Stimulated activated CD4-positive, alpha-beta T cell treated with anti-CD3 and anti-CD28 coated beads, Interleukin-1b, Interleukin-23, amount 100 ng/mL, for 1 hour (primary cell): ENCODE data around the gene SRCIN1.

ENCODE experiments used
- DNase-seq, 2 donors: peaks; one replicate each; pipeline ENCODE4 v3.0.0-alpha.2; 2020; ENCODE audit warnings: low read depth in 2 of 2

The SRCIN1 gene

DNA sequence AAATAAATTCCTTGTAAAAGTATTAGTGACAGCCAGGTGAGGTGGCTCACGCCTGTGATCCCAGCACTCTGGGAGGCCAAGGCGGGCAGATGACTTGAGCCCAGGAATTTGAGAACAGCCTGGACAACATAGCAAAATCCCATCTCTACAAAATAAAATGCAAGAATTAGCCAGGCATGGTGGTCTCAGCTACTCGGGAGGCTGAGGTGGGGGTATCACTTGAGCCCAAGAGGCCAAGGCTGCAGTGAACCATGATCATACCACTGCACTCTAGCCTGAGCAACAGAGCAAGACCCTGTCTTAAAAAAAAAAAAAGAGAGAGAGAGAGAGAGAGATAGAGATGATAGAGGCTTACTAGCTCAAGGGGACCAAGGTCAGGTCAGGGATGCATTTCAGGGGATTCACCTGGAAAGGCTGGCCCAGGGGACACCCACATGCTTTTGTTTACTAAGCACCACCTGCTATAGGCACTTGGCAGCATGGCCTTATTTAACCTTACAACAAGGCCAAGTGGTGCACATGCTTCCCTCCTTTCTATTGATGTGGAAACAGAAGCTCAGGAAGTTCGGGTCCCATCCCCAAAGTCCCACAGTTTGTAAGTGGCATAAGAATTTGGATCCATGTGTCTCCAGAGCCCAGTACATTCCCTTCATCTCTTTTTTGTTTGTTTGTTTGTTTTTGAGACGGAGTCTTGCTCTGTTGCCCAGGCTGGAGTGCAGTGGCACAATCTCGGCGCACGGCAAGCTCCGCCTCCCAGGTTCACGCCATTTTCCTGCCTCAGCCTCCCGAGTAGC lies 12.4 kb upstream of the SRCIN1 start:
- DNase-seq = no peak

- DNase-seq = no peak
These were observed 11.5 kb upstream of the SRCIN1 start for GRCh38 chr17:38617074-38617860.

DNA sequence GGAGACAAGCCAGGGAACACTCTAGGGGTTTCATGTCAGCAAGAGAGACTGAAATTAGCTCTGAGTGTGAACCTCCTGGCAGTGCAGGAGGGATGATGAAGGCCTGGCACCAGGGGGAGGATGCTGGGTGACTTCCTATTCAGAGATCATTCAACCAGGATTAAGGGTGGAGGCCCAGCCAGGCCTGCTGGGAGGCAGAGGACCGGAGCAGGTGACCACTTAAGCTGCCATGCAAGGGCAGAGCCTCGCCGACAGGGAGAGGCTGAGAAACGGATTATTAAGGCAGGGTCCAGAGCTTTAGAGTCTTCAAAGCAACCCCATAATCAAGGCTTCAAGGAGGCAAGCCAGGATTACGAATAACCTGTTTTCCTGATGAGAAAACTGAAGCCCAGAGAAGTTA lies 10.6 kb upstream of the SRCIN1 start:
- no peak for DNase-seq

GRCh38 chr17:38613981-38614779 lies 8.4 kb upstream of the SRCIN1 start:
- no peak for DNase-seq

GRCh38 chr17:38613525-38613980 lies 7.8 kb upstream of the SRCIN1 start:
- no peak for DNase-seq

DNA sequence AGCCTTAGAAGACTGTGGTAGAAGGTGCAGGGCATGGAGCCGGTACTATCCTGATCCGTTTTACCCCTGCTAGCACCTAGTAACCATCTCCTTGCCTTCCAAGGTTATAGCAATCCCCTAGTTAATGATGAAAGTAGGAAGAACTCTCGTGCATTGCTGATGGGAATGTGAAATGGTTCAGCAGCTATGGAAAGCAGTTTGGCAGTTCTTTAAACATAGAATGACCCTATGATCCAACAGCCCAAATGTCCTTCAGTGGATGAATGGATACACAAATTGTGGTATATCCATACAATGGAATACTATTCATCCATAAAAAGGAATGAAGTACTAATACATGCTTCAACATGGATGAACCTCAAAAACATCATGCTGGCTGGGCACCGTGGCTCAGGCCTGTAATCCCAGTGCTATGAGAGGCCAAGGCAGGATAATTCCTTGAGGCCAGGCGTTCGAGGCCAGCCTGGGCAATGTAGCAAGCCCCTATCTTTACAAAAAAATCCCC lies 6.2 kb upstream of the SRCIN1 start:
- no peak for DNase-seq

DNA sequence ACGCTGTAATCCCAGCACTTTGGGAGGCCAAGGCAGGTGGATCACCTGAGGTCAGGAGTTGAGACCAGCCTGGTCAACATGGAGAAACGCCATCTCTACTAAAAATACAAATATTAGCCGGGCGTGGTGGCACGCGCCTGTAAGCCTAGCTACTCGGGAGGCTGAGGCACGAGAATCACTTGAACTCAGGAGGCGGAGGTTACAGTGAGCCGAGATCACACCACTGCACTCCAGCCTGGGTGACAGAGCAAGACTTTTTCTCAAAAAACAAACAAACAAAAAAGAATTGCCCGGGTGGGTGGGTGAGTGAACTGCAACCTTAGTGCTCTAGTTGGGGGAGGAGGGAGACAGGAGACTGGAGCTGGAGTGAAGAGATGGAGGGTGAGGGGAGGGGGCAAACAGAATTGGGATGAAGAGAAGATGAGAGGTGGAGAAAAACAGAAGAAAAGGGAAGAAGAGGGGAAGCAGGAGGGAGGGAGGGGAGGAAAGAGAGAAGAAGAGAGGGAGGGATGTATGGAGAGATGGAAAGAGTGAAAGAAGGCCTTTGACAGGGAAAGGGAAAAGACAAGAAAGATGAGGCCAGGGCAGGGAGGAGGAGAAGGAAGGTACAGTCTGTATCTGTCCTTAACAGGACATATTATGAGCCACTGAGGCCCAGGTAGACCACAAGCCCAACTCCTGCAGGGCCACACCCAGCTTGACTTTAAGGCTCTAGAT lies 5.5 kb upstream of the SRCIN1 start:
- DNase-seq = no peak

GRCh38 chr17:38609280-38610031 lies 3.7 kb upstream of the SRCIN1 start:
- DNase-seq = no peak

- DNase-seq = no peak
These were observed 2.9 kb upstream of the SRCIN1 start for GRCh38 chr17:38608648-38609047.

DNA sequence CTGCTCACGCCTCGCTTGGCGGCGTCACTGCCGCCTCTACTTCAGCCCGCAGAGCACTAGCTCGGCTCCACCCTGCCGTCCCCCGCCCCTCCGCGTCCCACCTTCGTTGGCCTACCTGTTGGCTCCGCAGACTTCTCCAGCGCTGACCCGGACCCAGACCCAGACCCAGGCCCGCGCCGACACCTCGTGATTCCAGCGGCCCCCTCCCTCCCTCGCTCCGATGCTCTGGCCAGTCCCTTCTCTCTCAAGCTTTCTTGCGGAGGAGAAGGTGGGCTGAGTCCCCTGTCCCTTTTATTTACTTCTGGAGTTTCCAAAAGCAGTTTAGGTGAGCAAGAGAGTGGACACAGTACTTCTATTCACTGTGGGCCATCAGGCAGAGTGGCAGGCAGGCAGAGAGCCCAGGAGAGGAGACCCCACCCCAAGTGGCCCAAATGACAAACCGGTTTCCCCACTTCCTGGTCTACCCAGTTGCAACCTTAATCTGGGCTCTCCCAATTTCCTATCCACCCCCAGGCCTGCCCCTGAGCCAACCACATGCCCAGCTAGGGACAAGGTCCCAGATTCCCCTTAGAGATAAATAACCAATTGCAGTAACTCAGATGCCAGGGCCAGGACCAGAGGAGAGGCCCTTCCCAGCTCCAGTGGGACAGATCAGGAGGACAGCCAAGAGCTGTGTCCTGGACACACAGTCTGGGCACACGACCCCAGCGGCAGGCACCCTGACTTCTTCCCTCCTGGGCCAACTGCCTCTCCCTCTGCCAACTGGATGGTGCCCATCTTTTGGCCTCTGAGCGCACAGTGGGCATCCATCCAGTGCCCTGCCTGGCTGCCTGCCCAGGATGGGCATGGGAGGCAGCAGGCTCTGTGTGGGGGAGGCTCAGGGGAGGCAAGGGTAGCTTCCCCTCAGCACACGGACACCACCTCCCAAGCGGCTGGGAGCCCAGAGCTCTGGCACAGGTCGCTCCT lies 1.2 kb upstream of the SRCIN1 start:
- DNase-seq = no peak

DNA sequence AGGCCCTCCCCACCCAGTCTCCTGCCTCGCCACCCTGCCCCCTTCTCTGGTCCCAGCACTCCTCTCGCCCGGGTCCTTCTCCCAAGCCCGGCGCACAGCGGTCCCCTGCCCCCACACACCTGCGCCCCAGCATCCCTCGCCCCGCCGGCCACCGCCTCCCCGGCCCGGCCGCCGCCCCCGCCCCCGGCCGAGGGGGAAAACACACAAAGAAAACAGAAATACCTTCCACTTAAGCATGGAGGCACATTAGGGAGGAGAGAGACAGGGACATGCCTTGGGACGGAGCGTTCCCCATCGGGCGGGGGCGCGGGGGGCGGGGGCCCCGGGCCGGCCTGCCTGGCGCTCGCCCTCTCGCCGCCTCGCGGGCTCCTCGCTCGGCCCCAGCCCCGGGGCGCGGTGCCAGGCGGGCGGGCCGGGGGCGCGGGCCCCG lies 326 bp downstream of the SRCIN1 start:
- DNase-seq = no peak

- peak in 1 of 2 donors; percentile 14 for DNase-seq
These were observed 1.0 kb downstream of the SRCIN1 start for GRCh38 chr17:38604479-38605403.

DNA sequence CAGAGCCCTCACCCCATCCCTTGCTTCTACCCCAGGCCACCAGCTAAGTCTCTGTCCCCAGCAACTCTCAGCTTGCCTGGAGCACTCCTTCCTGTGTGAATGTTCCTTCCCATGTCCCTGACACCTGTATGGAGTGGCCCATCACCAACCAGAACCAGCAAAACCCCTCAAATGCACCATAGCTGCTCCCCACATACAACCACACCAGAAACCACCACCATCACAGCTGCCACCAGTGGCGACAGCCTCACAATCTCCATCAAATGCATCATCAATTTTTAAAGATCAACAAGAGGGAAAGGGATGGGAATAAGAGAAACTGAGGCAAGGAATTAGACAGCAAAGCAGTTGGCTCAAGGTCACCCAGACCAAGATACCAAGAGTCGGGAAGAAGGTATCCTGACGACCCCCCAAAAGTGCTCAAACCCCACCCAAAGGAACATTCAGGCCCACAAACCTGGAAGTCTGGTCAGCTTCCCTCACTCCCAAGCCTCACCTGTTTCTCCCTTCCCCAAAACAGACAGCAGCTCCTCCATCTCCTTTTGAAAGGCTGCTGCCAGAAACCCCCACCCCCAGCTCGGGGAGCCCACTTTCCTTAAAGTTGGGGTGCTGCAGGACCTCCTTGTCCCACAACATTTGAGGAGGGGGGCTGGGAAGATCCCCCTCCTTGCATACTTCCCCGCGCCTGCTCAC lies 1.8 kb downstream of the SRCIN1 start:
- no peak for DNase-seq

GRCh38 chr17:38602956-38603785 lies 2.6 kb downstream of the SRCIN1 start:
- DNase-seq = no peak

- DNase-seq = no peak
These were observed 3.3 kb downstream of the SRCIN1 start for GRCh38 chr17:38602453-38602852.

DNA sequence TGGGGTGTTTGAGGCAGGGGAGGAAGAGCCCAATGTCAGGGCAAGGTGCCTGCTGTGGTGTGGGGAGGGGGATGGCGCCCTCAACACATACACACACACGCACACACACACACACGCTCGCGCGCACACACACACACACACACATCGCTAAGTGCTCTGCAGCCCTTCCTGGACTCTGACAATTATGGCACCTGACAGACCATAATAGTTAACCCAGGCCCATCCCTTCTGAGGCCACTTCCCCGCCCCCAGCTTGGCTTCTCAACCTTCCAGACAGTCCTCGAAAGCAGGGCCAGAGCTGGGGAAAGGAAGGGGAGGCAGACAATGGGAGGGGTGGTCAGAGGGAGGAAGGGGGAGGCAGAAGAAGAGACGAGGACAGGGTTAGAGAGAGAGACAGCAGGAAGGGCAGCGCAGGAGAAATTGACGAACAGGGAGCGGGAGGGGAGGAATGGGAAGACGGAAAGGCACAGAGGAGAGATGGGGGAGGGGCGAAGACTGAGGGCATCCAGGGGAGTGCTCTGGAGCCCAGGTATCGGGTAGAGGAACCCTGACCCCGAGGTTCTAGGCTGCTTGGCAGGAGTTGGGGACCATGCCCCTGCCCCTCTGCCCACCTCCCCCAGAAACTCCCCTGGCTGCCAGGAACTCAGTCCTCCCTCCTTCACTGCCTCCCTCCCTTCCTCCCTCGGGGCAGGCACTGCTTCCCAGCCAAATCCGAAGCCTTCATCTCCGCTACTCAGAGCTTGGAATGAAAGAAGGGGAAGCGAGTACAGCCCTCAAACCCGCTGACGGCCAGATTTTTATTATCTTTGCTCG lies 4.0 kb downstream of the SRCIN1 start:
- no peak for DNase-seq
